Muscle layer of colon (tissue), 2 donors: ENCODE results near the gene HSDL2.

Source experiments
- H3K27ac ChIP-seq: one replicate; pipeline ENCODE4 v1.7.0; 2013; ENCODE audit warnings: low read depth, mild to moderate bottlenecking, low read length, moderate library complexity
- H3K27me3 ChIP-seq, 2 donors: one replicate each; pipeline ENCODE4 v1.7.0; 2013; ENCODE audit warnings: low read length in 2 of 2, mild to moderate bottlenecking in 2 of 2; ENCODE audit not compliant: insufficient read depth in 2 of 2, control insufficient read depth in 1 of 2
- H3K36me3 ChIP-seq: one replicate; pipeline ENCODE4 v1.7.0; 2013; ENCODE audit warnings: mild to moderate bottlenecking, low read length; ENCODE audit not compliant: insufficient read depth
- H3K4me1 ChIP-seq: one replicate; pipeline ENCODE4 v1.7.0; 2013; ENCODE audit warnings: mild to moderate bottlenecking, low read length; ENCODE audit not compliant: insufficient read depth
- H3K4me3 ChIP-seq, 2 donors: one replicate each; pipeline ENCODE4 v1.7.0; 2013; ENCODE audit warnings: low read length in 2 of 2, low read depth in 1 of 2, mild to moderate bottlenecking in 1 of 2, moderate library complexity in 1 of 2
- H3K9ac ChIP-seq: one replicate; pipeline ENCODE4 v1.7.0; 2013; ENCODE audit warnings: low read length
- H3K9me3 ChIP-seq: one replicate; pipeline ENCODE4 v1.7.0; 2013; ENCODE audit warnings: mild to moderate bottlenecking, low read length
- donor health status: abdominal sarcoma.
- donor health status: Adenocarcinoma of cecum.

HSDL2 gene

DNA sequence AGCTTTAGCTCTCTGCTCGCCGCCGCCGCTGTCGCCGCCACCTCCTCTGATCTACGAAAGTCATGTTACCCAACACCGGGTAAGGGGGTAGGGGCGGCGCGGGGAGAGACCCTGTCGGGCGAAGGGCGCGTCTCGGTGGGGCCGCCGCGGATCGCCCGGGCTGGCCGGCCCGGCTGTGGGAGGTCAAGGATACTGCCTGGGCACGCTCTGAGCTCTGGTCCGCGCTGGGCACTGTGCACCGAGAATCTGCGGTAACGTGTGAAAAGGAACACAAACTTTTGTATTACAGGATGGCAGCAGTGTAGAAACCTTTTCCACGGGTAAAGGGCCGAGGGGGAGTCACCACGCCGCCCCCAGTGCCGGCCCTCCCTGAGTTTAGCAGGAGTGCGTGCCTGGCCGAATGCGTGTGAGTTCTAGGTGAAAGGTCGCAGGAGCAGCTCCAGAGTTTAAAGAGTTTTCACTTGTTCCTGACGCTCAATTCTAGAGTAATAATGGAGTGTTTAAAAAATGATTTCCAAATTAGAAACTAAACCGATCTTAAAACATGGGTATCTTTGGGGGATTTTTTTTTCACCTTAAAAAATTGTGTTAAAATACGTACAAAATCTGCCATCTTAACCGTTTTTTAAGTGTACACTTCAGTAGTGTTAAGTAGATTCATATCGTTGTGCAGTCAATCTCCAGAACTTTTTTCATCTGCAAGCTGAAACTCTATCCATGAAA lies at the start of gene HSDL2:
Gene HSDL2 (plus strand): TSS at position 7 of the 723 bp plus-strand sequence. CDS start 56 bp downstream, at position 63.
- no peaks in the 10 kb centered on the region for H3K36me3 ChIP-seq
- peak within 1 kb of the TSS; percentile 52 for H3K9ac ChIP-seq
- peaks cover 40% of the 10 kb centered on the region for H3K4me1 ChIP-seq

DNA sequence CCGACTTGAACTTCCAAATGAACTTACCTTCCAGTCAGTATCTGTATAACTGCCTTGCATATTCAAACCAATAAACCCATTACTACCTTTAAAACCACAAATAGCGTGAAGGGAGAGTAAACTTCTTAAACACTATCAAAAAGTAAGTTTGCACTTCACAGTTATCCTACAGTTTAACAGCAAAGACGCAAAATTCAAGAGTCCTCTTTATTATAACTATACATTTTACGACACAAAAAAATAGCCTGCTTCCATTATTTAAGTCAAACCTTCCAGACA lies 48.3 kb upstream of the HSDL2 start:
- no peak overlapping the region for H3K4me3 ChIP-seq
- no peaks in the 10 kb centered on the region for H3K27me3 ChIP-seq
- peaks cover 15% of the 10 kb centered on the region for H3K4me1 ChIP-seq
- no peak overlapping the region for H3K27ac ChIP-seq
- H3K9ac ChIP-seq: no peak overlapping the region
- no peaks in the 10 kb centered on the region for H3K36me3 ChIP-seq
- no peaks in the 10 kb centered on the region for H3K9me3 ChIP-seq

More for the DNA sequence above, at the start of gene HSDL2:
- Histone ChIP-seq H3K27me3 (no peaks in the 10 kb centered on the region), H3K9me3 (no peaks in the 10 kb centered on the region), H3K4me3 (peak within 1 kb of the TSS; percentile 87 to 91), H3K27ac (peak within 1 kb of the TSS; percentile 92)

DNA sequence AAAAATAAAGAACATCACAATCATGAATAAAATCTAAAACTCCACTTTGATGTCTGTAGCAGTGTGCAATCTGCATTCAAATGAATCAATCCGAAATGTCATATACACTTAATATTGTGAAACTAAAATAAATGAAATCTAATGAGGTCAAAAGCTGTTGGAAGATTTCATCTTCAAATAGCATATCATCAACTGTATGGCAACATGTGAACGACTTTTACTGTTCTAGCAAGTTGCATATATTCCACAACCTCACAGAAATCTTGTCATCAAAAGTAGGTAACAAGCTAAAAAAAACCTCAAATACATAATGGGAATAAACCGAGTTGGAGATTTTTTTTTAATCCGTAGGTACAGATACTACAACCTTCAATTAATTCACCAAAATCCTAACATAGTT lies 47.7 kb upstream of the HSDL2 start:
- H3K4me1 ChIP-seq: peaks cover 15% of the 10 kb centered on the region
- peak overlapping the region; percentile 81 to 98 for H3K4me3 ChIP-seq
- no peaks in the 10 kb centered on the region for H3K27me3 ChIP-seq
- H3K27ac ChIP-seq: peak overlapping the region; percentile 97
- no peaks in the 10 kb centered on the region for H3K36me3 ChIP-seq
- H3K9ac ChIP-seq: peak overlapping the region; percentile 58
- no peaks in the 10 kb centered on the region for H3K9me3 ChIP-seq

DNA sequence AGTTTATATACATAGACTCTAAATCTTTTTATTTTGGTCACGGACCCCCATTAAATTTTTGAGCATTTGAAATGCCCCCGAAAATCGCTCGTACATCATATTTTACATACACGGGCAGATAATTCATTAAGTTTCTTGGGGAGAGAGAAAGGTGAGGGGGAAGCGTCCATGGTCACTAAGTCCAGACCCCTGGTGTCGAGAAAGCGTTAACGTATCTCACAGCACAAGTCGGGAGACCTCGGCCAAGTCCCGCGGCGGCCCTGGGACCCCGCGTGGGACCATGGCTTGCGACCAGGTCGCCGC lies 47.3 kb upstream of the HSDL2 start:
- peaks cover 15% of the 10 kb centered on the region for H3K4me1 ChIP-seq
- H3K4me3 ChIP-seq: peak overlapping the region; percentile 81 to 98
- peak overlapping the region; percentile 97 for H3K27ac ChIP-seq
- H3K9me3 ChIP-seq: no peaks in the 10 kb centered on the region
- peak overlapping the region; percentile 58 for H3K9ac ChIP-seq
- no peaks in the 10 kb centered on the region for H3K27me3 ChIP-seq
- H3K36me3 ChIP-seq: no peaks in the 10 kb centered on the region

DNA sequence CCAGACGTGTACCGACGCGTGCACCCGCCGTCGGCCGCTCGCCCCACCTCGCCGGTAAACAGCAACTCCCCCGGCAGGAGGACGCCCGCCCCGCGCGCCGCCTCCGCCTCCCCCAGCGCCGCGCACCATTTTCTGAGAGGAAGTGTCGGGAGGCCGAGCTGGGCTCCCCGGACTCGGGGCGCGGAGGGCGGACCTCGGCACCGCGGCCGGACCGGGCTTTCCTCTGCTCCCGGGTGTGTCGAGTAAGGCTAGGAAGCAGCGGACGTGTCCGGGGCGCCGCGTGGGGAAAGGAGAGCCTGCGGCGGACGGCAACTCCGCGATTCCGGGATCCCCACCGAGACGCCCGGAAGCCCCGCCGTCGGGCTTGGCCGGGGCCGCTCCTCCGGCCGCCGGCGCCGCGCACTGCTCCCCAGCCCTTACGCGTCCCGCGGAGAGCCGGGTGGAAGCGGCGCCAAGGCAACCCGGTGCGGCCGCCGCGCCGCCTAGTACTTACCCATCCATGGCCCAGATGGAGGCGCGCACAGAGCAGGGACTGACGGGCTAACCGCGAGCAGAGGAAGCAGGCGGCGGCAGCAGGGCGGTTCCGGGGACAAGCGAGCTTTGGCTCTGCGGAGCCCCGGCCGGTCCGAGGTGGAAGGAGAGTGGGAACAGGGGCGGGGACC lies 46.8 kb upstream of the HSDL2 start, which contains the start of gene PTBP3:
Gene PTBP3 (minus strand): TSS at position 643 of the 662 bp plus-strand sequence. CDS start 35,754 bp downstream, outside the sequence.
- peak within 1 kb of the TSS; percentile 81 to 98 for H3K4me3 ChIP-seq
- no peaks in the 10 kb centered on the region for H3K9me3 ChIP-seq
- H3K27ac ChIP-seq: peak within 1 kb of the TSS; percentile 97
- H3K4me1 ChIP-seq: peaks cover 15% of the 10 kb centered on the region
- no peaks in the 10 kb centered on the region for H3K36me3 ChIP-seq
- peak within 1 kb of the TSS; percentile 58 for H3K9ac ChIP-seq
- no peaks in the 10 kb centered on the region for H3K27me3 ChIP-seq

DNA sequence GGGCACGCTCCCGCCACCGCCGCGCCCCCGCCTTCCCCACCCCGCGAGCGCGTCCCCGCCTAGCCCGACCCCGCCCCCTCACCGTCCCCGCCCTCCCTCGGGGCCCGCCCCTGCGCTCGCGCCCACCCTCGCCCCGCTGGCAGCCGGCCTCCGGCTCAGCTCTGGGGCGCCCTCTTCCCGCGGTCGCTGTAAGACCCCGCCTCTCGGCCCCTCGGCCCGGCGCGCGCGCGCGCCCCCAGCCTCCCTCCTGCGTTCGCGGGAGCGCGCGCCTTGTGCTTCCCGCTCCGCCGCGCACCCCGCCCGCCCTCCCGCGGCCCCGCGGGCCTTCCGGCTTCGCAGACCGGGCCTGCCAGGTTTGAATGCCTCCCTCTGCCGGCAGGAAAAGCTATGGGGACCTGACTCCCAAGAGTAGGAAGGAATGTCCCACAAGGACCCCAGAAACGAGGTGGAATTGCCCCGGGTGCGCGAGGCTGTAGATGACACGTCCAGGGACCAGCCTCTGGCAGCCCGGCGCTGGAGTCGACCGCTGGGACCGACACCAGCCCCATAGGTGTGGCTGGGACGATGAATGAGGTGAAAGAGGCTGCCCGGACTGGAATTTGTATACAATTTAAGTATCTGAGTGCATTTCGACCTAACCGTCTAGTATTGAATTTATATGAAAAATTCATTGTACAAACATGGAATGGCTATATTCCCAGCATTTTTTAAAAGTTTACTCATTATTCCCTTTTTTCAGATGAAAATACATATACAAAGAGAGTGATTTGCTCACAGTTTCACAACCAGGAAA lies 46.1 kb upstream of the HSDL2 start:
- H3K27me3 ChIP-seq: no peaks in the 10 kb centered on the region
- peaks cover 10% of the 10 kb centered on the region for H3K4me1 ChIP-seq
- H3K9me3 ChIP-seq: no peaks in the 10 kb centered on the region
- H3K4me3 ChIP-seq: peak overlapping the region; percentile 81 to 98
- no peaks in the 10 kb centered on the region for H3K36me3 ChIP-seq
- peak overlapping the region; percentile 97 for H3K27ac ChIP-seq
- peak overlapping the region; percentile 53 for H3K9ac ChIP-seq

DNA sequence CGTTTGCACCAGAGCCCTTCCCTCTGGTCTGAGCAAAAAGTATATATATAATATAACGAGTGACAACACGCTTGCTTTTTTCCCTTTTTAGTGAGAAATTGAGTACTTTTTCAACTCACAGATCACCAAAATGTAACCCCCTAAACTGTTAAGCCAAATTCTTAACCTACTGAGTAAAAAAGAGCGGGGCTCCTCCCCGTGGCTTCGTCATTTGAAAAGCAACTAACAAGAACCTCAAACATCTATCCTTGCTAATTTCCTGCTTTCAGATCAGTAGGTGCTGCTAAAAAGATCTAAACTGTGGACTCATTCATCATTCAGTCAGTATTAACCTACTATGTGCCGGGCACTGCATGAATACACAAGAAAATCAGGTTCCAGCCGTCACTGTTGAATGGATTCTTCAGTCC lies 45.5 kb upstream of the HSDL2 start:
- peaks cover 10% of the 10 kb centered on the region for H3K4me1 ChIP-seq
- no peaks in the 10 kb centered on the region for H3K27me3 ChIP-seq
- H3K4me3 ChIP-seq: peak overlapping the region in 1 of 2 donors; percentile 61

DNA sequence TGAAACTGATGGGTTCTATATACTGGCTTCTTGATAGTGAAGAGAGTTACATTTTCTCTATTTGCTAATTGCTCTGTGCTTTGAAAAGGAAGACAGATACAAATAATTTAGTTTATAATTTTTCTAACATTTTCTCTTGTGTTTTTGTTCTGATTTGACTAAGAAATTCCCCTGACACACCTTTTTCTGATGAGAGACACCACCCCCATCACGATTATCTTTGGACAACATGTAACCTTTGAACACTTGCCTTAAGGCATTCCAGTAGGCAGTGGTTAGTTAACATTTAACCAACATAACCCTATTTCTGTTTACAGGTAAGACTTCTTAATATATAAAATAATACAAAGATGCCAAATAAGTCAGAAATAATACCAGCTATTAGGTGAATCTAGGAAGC lies 42.4 kb upstream of the HSDL2 start:
- H3K27ac ChIP-seq: no peak overlapping the region
- no peak overlapping the region for H3K4me3 ChIP-seq
- H3K9me3 ChIP-seq: no peaks in the 10 kb centered on the region
- no peak overlapping the region for H3K9ac ChIP-seq
- no peaks in the 10 kb centered on the region for H3K36me3 ChIP-seq
- no peaks in the 10 kb centered on the region for H3K4me1 ChIP-seq
- no peaks in the 10 kb centered on the region for H3K27me3 ChIP-seq

More for the DNA sequence above, 45.5 kb upstream of the HSDL2 start:
- Histone ChIP-seq H3K9ac (peak overlapping the region; percentile 53), H3K9me3 (no peaks in the 10 kb centered on the region), H3K36me3 (no peaks in the 10 kb centered on the region), H3K27ac (peak overlapping the region; percentile 66)

DNA sequence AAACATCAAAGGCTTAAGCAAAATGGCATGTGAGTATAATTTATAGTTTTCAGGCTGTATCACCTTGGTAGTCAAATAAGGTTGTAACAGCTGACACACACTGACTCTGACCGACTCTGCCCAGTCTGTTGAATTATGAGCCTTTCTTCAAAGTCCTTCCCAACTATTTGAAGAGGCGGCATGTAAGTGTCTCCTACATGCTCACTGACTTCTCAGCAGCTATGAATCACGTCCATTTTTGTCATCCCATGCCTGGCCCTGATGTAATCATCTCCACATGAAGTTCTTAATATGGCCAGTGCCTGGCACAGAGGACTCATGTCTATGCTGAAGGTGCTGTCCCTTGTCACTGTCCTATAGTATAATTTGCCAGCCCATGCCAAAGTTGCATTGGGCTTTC lies 41.3 kb upstream of the HSDL2 start:
- Histone ChIP-seq H3K27me3 (no peaks in the 10 kb centered on the region), H3K4me1 (no peaks in the 10 kb centered on the region), H3K9me3 (no peaks in the 10 kb centered on the region), H3K36me3 (no peaks in the 10 kb centered on the region), H3K4me3 (no peak overlapping the region), H3K27ac (no peak overlapping the region), H3K9ac (no peak overlapping the region)

DNA sequence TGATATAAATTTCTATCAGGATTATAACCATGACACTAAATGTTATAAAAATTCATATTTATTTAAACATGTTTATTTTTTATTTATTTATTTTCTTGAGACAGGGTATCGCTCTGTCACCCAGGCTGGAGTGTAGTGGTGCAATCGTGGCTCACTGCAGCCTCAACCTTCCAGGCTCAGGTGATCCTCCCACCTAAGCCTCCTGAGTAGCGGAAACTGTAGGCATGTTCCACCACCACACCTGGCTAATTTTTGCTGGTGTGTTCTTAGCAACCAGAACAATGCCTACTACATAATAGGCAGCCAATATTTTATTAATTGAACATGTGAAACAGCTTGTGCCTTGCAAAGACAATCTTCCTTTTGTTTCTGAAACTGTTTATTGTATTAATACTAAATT lies 40.0 kb upstream of the HSDL2 start:
- Histone ChIP-seq H3K9ac (no peak overlapping the region), H3K4me1 (no peaks in the 10 kb centered on the region), H3K27ac (no peak overlapping the region), H3K4me3 (no peak overlapping the region), H3K9me3 (no peaks in the 10 kb centered on the region), H3K27me3 (no peaks in the 10 kb centered on the region), H3K36me3 (no peaks in the 10 kb centered on the region)

DNA sequence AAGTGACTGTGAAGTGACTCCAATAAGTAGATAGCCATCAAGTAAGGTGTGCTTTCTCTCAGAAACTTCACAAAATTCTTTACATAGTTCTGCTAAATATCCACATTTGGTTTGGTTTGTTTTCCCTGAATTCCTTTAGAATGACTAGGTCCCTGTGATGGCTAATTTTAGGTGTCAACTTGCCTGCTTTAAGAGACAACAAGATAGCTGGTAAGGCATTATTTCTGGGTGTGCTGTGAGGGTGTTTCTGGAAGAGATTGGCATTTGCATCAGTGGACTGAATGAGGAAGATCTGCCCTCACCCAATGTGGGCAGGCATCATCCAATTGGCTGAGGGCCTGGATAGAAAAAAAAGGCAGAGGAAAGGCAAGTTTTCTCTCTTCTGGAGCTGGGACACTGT lies 38.2 kb upstream of the HSDL2 start:
- H3K4me3 ChIP-seq: no peak overlapping the region
- no peaks in the 10 kb centered on the region for H3K36me3 ChIP-seq
- H3K9me3 ChIP-seq: no peaks in the 10 kb centered on the region
- H3K27me3 ChIP-seq: no peaks in the 10 kb centered on the region
- no peak overlapping the region for H3K9ac ChIP-seq
- H3K27ac ChIP-seq: no peak overlapping the region
- no peaks in the 10 kb centered on the region for H3K4me1 ChIP-seq
